HCT116 (cell line): Measurements from ENCODE around the gene DNASE1L3. TPM values are rescaled to one million over a fixed set of nuclear protein-coding genes. Genes with fewer than 3 reads are reported as not detected.

Experiments used
- ATAC-seq: fragments of 200-7000 bp; cut with Tn5 transposase; 2 replicates; pipeline ENCODE4 v1.9.1; 2020; ENCODE audit warnings: mild to moderate bottlenecking, moderate library complexity
- BruUV-seq: library from RNA; stranded (reverse); fragments of 400-500 nt; replicated peaks from 2 replicates; lab custom pipeline; 2021; lab: Mats Ljungman, UMichigan
- CTCF ChIA-PET: fragments of 300-600 bp; sonication (Branson Sonifier 250); formaldehyde crosslinking; loops from one replicate; lab custom pipeline; 2021; ENCODE audit warnings: antibody characterized with exemption; lab: Charles Lee
- POLR2A ChIA-PET: fragments of 300-600, 350-600 bp; sonication (Branson Sonifier 250); formaldehyde crosslinking; loops from one replicate; lab custom pipeline; 2021; ENCODE audit warnings: antibody characterized with exemption; lab: Charles Lee
- RAD21 ChIA-PET, 2 experiments: fragments of 300-600 bp; sonication (Branson Sonifier 250); formaldehyde crosslinking; loops; one replicate each; lab custom pipeline; 2023; ENCODE audit warnings: low total read pairs in 2 of 2; ENCODE audit not compliant: uncharacterized antibody in 2 of 2, unreplicated experiment in 2 of 2, low non-redundant PET in 1 of 2; lab: Charles Lee
- DNase-seq: peaks from one replicate; pipeline ENCODE4 v3.0.0-alpha.2; 2010; ENCODE audit warnings: low read depth, low spot score
- H2AFZ ChIP-seq: fragments of 200-600 bp; shearing (Covaris generic), sonication (generic); 2 replicates; pipeline ENCODE4 v1.6.1; 2017; ENCODE audit warnings: low read depth, mixed run types, mixed read lengths, antibody characterized with exemption, low read length; ENCODE audit not compliant: poor library complexity, severe bottlenecking
- H3K27ac ChIP-seq: 2 replicates; pipeline ENCODE4 v1.5.1; 2012; ENCODE audit warnings: low read depth, low read length
- H3K27me3 ChIP-seq: fragments of 200-600 bp; sonication (generic); 2 replicates; pipeline ENCODE4 v1.6.1; 2016; ENCODE audit warnings: mixed run types, low read length, mixed read lengths; ENCODE audit not compliant: insufficient read depth
- H3K36me3 ChIP-seq, 2 experiments: fragments of 200-500 bp in 1 of 2; fragments of 200-600 bp in 1 of 2; sonication (Bioruptor generic) in 1 of 2; sonication (generic) in 1 of 2; 2 replicates each; pipeline versions ENCODE4 v1.5.1 to v1.6.1; 2014 to 2016; ENCODE audit warnings: low read length in 2 of 2, inconsistent platforms in 1 of 2, mixed read lengths in 1 of 2, mixed run types in 1 of 2; ENCODE audit not compliant: insufficient read depth in 2 of 2, control insufficient read depth in 1 of 2
- H3K4me1 ChIP-seq, 2 experiments: fragments of 200-600 bp in 1 of 2; sonication (generic) in 1 of 2; 2 replicates each; pipeline versions ENCODE4 v1.5.1 to v1.6.1; 2012 to 2017; ENCODE audit warnings: low read length in 2 of 2, inconsistent platforms in 1 of 2, mild to moderate bottlenecking in 1 of 2, mixed read lengths in 1 of 2, mixed run types in 1 of 2, moderate library complexity in 1 of 2; ENCODE audit not compliant: insufficient read depth in 2 of 2, control insufficient read depth in 1 of 2
- H3K4me2 ChIP-seq: fragments of 200-600 bp; sonication (generic); 2 replicates; pipeline ENCODE4 v1.6.1; 2017; ENCODE audit warnings: mixed run types, low read length, mixed read lengths
- H3K4me3 ChIP-seq, 2 experiments: fragments of 200-600 bp in 1 of 2; sonication (generic) in 1 of 2; replicated peaks in 1 of 2; 2 replicates each; pipeline ENCODE4 v1.5.1; 2011 to 2016; ENCODE audit warnings: low read length in 2 of 2, control low read depth in 1 of 2, low read depth in 1 of 2, mild to moderate bottlenecking in 1 of 2, mixed read lengths in 1 of 2, mixed run types in 1 of 2
- H3K79me2 ChIP-seq: fragments of 200-600 bp; sonication (generic); 2 replicates; pipeline ENCODE4 v1.6.1; 2017; ENCODE audit warnings: mild to moderate bottlenecking, mixed run types, low read length, moderate library complexity, mixed read lengths; ENCODE audit not compliant: insufficient read depth
- H3K9ac ChIP-seq: fragments of 200-600 bp; sonication (generic); 2 replicates; pipeline ENCODE4 v1.6.1; 2016; ENCODE audit warnings: low read length, mixed read lengths
- H3K9me2 ChIP-seq: fragments of 200-600 bp; sonication (generic), shearing (Covaris generic); 2 replicates; pipeline ENCODE4 v1.6.1; 2017; ENCODE audit warnings: mixed run types, mild to moderate bottlenecking, moderate library complexity; ENCODE audit not compliant: insufficient read depth
- H3K9me3 ChIP-seq, 2 experiments: fragments of 200-500 bp in 1 of 2; fragments of 200-600 bp in 1 of 2; sonication (Bioruptor generic) in 1 of 2; sonication (generic) in 1 of 2; 2 replicates each; pipeline ENCODE4 v1.6.1; 2014 to 2017; ENCODE audit warnings: low read length in 2 of 2, mixed read lengths in 2 of 2, inconsistent platforms in 1 of 2, low read depth in 1 of 2, mild to moderate bottlenecking in 1 of 2, mixed run types in 1 of 2, moderate library complexity in 1 of 2; ENCODE audit not compliant: control insufficient read depth in 1 of 2, insufficient read depth in 1 of 2
- H4K20me1 ChIP-seq: fragments of 200-600 bp; sonication (generic), shearing (Covaris generic); 2 replicates; pipeline ENCODE4 v1.6.1; 2017; ENCODE audit warnings: mixed run types, mild to moderate bottlenecking, moderate library complexity; ENCODE audit not compliant: insufficient read depth
- CTCF ChIP-seq, 3 experiments: fragments of 200-600 bp in 1 of 3; sonication (generic) in 1 of 3; IDR thresholded peaks in 2 of 3; conservative IDR thresholded peaks in 1 of 3; 2 replicates each; pipeline ENCODE4 v1.5.1; 2012 to 2017; ENCODE audit warnings: low read depth in 2 of 3, low read length in 2 of 3, antibody characterized with exemption in 1 of 3, borderline replicate concordance in 1 of 3, control low read depth in 1 of 3, mild to moderate bottlenecking in 1 of 3, mixed read lengths in 1 of 3, mixed run types in 1 of 3, moderate library complexity in 1 of 3; ENCODE audit not compliant: insufficient read depth in 1 of 3
- EGR1 ChIP-seq: IDR thresholded peaks from 2 replicates; pipeline ENCODE4 v1.6.1; 2012; ENCODE audit warnings: low read depth
- ELF1 ChIP-seq: IDR thresholded peaks from 2 replicates; pipeline ENCODE4 v1.6.1; 2012; ENCODE audit warnings: low read depth, borderline replicate concordance
- EZH2phosphoT487 ChIP-seq: fragments of 200-600 bp; IDR thresholded peaks from 2 replicates; pipeline ENCODE4 v1.6.1; 2018; ENCODE audit warnings: antibody characterized with exemption, borderline replicate concordance
- JUND ChIP-seq: IDR thresholded peaks from 2 replicates; pipeline ENCODE4 v1.6.1; 2012
- POLR2A ChIP-seq: IDR thresholded peaks from 2 replicates; pipeline ENCODE4 v1.7.0; 2011; ENCODE audit warnings: borderline replicate concordance; ENCODE audit not compliant: insufficient read depth, insufficient read length; ENCODE audit errors: extremely low read depth
- POLR2AphosphoS5 ChIP-seq: IDR thresholded peaks from 2 replicates; pipeline ENCODE4 v1.6.1; 2011; ENCODE audit warnings: mild to moderate bottlenecking, low read depth, low read length, moderate library complexity
- REST ChIP-seq: IDR thresholded peaks from 2 replicates; pipeline ENCODE4 v1.6.1; 2012; ENCODE audit warnings: low read depth
- SIN3A ChIP-seq: IDR thresholded peaks from 2 replicates; pipeline ENCODE4 v1.6.1; 2012; ENCODE audit warnings: low read depth
- SP1 ChIP-seq: IDR thresholded peaks from 2 replicates; pipeline ENCODE4 v1.6.1; 2012; ENCODE audit warnings: low read depth
- YY1 ChIP-seq: IDR thresholded peaks from 2 replicates; pipeline ENCODE4 v1.6.1; 2011; ENCODE audit warnings: low read length, low read depth, moderate library complexity, mild to moderate bottlenecking; ENCODE audit not compliant: insufficient replicate concordance; ENCODE audit errors: extremely low read depth
- ZNF274 ChIP-seq: fragments of 200-500 bp; sonication (Bioruptor generic); IDR thresholded peaks from 2 replicates; pipeline ENCODE4 v1.6.1; 2014; ENCODE audit warnings: mild to moderate bottlenecking, low read depth, low read length, inconsistent platforms
- intact Hi-C: fragments of 100-400 bp; cut with micrococcal nuclease; formaldehyde crosslinking; loops from 2 replicates; pipeline ENCODE4 v1.10.0; 2022
- total RNA-seq: library from RNA; stranded (reverse); gene quantifications from one replicate; pipeline ENCODE4 v1.2.1, GENCODE V29; 2021; ENCODE audit not compliant: unreplicated experiment
- TF ChIP-seq, protein P1 (sequence below): IDR thresholded peaks from 2 replicates; pipeline ENCODE4 v1.6.1; 2012
- TF ChIP-seq, protein P2 (sequence below): IDR thresholded peaks from 2 replicates; pipeline ENCODE4 v1.6.1; 2012

Gene DNASE1L3
- total RNA-seq, 1 experiment from 2014 or later, result not detected

- Histone ChIP-seq H3K9ac (no peak overlapping the region), H3K4me3 (no peak overlapping the region), H3K27ac (no peak overlapping the region), H3K4me2 (no peak overlapping the region), H3K4me1 (peaks cover 0 to 13% of the 10 kb centered on the region in 2 experiments; a peak in 2 of 4 replicates), H3K36me3 (no peaks in the 10 kb centered on the region), H3K27me3 (no peaks in the 10 kb centered on the region), H3K9me3 (no peaks in the 10 kb centered on the region), H3K9me2 (no peaks in the 10 kb centered on the region), H4K20me1 (no peaks in the 10 kb centered on the region), H3K79me2 (no peaks in the 10 kb centered on the region), H2AFZ (no peak overlapping the region)
- ChIA-PET POLR2A (no interaction called here), RAD21 (no interaction called here), CTCF (interaction anchor here (0.9 to 1.6 kb wide), 3 partner anchors 9 to 15 kb away, joined by 3 to 9 read pairs (median 5); no protein-coding TSS in a partner anchor)
- DNase-seq, result no peak
- no TSS peak for BruUV-seq
- no peak for ATAC-seq
- intact Hi-C loops, result no loop called here
- TF ChIP-seq YY1, result no peak
- no peak for TF ChIP-seq POLR2AphosphoS5
- TF ChIP-seq SP1, result no peak
- TF ChIP-seq CTCF (IDR thresholded peaks at IDR 0.05 in 2 of 3, conservative IDR thresholded peaks at IDR 0.05 in 1 of 3; ENCODE audit: borderline replicate concordance in 1 of 3, insufficient read depth in 1 of 3, low read depth in 2 of 3, low read length in 2 of 3), result no peak
- TF ChIP-seq ELF1, result no peak
- TF ChIP-seq JUND, result no peak
- no peak for TF ChIP-seq POLR2A
- no peak for TF ChIP-seq EZH2phosphoT487
- TF ChIP-seq, protein P1, sequence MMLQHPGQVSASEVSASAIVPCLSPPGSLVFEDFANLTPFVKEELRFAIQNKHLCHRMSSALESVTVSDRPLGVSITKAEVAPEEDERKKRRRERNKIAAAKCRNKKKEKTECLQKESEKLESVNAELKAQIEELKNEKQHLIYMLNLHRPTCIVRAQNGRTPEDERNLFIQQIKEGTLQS, result no peak
- TF ChIP-seq ZNF274, result no peak
- TF ChIP-seq SIN3A, result no peak
- TF ChIP-seq EGR1, result no peak
- no peak for TF ChIP-seq REST
- TF ChIP-seq, protein P2, sequence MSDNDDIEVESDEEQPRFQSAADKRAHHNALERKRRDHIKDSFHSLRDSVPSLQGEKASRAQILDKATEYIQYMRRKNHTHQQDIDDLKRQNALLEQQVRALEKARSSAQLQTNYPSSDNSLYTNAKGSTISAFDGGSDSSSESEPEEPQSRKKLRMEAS, result no peak
- TF ChIP-seq, all 23 proteins: peak for 0
Measured at GRCh38 chr3:58203541-58203940, 7.2 kb downstream of the DNASE1L3 start.
